GM18511 (cell line): ENCODE data around the gene MACROD2.

Experiments
- ATAC-seq: cut with Tn5 transposase; IDR thresholded peaks from one replicate; pipeline ENCODE4 v1.9.1; 2021; ENCODE audit warnings: mild to moderate bottlenecking, moderate library complexity; ENCODE audit not compliant: unreplicated experiment

The MACROD2 gene

DNA sequence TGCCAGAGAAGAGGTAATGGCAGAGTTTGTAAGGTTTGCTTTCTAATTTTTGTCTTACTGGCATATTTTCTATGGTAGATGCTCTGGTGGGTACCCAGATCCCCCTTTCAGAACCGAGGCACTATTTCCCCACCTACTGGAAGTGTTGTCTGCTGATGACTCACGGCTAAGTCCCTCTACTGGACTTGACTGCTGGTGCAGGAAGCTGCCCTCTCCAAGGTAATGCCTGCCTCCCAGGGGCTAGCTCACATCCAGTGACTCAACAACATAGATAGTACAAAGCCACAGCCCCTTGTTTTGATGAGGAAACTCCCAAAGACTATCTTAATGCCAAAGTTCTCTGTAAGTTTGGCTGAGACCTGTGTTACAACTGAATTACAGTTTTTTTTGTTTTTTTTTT is 627.5 kb downstream of the MACROD2 start:
- no peak for ATAC-seq

DNA sequence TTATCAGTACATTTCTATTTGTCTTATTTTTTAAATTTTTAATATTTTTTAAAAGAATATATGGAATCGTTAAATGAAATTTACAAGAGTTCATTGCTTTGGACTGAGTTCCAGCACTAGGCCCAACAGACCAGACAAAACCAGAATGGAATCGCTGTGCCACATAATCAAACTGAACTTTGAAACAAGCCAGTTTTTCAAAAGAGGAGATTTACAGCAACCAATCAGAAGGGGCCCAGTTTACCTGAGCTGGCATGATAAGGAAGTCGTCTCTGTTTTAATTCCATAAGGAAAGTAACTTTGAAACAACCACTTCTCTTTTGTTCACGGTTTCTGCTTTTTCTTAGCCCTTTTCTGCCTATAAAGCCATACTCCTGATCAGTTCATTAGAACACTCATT is 635.7 kb downstream of the MACROD2 start:
- ATAC-seq, result no peak

DNA sequence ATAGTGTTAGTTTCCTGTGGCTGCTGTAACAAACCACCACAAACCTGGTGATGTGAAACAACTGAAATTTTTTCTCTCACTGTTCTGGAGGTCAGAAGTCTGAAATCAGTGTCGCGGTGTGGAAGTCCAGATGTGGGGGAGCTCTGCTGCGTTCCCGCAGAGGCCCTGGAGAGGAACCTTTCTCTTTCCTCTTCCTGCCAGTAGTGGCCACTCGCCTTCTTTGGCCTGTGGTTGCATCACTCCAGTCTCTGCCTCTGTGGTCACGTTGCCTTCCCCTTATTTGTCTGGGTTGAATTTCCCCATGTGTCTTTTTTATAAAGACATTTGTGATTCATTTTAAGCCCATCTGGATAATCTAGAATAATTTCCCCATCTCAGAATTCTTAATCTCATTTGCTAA is 637.6 kb downstream of the MACROD2 start:
- no peak for ATAC-seq

DNA sequence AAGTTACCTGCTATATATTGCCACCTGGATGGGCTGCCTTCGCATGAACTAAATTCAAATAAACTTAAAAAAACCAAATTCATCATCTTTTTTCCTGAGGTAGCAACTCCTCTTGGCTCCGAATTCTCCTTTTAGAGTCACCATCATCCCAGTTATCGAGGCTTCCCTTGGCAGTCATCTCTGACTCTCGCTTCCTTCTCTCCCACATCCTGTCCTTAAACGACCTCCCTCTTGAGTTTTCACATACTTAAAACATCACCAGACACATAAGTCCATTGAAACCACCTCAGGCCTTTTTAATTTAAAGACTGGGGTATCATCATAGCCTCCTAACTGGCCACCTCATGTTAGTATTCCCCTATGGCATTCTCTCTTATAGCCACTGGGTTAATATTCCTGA is 638.2 kb downstream of the MACROD2 start:
- no peak for ATAC-seq

DNA sequence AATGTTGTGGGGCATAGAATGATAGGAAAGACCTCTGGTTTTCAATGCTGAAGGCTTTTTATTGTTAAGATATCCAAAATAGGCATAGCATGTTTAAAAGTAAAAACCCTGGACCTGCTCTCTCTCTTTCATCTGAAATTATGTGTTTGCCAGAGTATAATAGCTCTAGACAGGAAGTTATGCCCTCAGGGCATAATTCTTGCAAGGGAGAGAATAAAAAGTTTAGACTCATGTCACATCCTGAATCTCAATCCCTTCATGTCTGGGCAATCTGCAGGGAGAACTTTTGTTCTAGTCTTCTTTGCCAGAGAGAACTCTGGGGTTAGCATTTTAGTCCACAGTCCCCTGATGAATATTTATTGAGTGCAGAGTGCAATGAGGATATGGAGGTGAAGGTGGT is 639.3 kb downstream of the MACROD2 start:
- ATAC-seq, result no peak

DNA sequence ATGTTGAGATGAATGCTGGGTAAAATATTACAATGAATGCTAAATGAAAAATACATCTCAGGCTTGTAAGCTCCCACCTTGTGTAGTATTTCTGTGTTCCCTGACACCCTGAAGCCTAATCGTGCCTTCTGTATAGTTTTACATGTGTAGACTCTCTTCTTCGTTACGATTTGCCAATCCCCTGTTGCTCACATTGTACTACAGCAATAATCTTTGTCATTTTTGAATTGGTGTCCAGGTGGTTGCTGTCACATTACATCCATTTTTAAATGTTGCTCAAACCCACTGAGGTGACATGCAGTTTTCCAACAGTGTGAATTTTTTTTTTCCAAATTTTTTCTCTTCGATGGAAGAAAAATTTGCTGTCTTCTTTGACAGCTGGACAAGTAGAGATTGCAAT is 642.1 kb downstream of the MACROD2 start:
- no peak for ATAC-seq

DNA sequence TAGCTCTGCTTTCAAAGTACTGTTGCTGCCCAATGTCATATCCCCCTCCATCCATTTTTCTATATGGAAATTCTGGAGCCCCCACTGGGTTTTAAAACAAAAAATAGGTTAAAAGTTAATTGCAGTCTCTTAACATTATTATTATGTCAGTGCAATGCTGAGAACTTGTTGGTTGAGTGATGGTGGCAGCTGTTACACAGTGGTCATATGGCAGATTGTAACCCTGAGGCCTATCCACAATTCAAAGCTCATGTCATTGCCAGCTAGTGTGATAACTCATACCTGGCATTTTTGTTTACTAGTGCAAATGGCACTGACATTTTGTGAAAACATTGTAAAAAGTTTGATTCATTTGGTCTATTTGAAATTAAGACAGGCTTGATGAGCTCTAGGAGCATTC is 647.8 kb downstream of the MACROD2 start:
- no peak for ATAC-seq

DNA sequence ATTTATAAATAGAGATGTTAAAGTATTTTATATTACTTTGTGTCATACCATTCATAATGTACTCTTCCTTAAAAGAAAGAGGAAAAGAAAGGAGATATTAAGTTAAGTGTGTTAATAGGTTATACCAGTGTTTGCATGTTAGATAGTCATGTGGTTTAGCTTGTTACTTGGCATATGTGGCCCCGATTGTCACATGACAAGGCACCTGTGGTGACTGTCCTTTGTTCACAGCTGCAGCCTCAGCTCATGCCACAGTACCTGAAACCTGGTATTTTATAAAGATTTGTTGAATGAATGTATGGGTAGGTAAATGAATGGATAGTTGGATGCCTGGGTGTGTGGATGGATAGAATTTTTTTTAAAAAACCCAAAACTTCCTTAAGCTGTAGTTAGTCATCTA is 648.2 kb downstream of the MACROD2 start:
- no peak for ATAC-seq

DNA sequence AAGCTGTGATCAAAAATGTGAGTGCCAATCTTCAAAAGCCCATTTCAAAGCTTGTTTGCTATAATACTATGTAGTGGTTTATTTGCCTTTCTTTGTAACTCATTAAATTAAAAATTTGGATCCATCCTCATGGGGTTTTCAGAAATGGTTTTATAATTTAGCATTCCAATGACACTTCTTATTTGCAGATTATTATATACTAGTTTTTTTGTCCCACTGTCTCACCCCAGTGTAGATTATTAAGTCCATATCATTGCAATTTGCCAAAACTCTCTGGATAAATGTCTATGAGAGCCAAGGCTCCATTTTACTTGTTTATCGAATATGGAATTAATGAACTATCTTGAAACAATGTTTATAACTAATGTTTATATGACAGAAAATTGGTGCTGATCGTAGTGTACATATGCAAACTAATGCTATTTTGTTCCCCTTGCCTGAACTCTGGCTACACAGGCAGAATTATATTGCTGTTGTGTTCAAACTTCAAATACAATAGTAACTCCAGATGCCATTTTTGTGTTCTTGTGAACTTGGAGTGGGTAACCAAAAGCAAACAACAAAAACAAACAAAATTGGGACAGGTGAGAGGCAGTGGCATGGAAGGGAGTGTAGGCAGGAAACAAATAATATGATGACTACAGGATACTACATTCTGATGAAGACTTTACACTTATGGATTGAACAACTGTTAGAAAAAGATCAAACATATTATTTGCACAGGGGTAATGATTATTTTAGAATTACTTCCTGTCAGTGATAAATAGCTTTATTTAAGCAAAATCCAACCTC is 649.2 kb downstream of the MACROD2 start:
- ATAC-seq, result no peak

DNA sequence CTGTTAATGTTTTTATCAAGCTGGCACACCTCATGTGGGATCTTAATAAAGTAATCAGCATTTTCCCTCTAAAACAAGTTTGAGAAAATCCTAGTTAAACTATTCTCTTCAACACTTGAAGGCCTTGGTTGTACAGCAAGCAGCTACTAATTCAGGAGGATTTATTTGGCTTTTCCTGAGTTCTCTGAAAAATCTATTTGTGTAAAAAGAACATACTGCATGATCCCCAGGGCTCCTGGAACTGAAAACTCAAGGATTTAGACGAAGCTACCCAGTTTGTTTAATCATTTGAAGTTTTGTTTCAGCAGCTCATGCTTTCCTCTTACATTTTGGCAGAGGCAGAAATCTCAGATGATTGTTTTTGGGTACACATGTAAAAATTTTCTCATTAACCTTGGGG is 651.7 kb downstream of the MACROD2 start:
- no peak for ATAC-seq

DNA sequence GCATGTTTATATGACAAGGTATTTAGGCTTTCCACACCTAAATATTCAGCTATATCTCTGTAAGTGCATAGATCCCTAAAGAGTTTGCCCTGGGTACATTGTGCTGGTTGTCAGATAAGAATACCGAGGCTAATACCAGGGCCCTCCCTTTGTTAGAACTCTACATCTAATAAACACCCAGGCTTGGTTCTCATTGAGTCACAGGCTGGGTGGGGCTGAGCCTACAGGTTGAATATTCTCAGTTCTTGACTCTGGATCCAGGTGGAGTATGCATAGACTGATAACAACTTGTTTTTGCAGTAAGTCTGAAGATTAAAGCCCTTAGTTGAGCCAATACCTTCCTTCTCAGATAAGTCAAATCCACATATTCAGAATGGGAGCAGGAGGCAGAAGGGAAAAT is 654.3 kb downstream of the MACROD2 start:
- ATAC-seq, result no peak

DNA sequence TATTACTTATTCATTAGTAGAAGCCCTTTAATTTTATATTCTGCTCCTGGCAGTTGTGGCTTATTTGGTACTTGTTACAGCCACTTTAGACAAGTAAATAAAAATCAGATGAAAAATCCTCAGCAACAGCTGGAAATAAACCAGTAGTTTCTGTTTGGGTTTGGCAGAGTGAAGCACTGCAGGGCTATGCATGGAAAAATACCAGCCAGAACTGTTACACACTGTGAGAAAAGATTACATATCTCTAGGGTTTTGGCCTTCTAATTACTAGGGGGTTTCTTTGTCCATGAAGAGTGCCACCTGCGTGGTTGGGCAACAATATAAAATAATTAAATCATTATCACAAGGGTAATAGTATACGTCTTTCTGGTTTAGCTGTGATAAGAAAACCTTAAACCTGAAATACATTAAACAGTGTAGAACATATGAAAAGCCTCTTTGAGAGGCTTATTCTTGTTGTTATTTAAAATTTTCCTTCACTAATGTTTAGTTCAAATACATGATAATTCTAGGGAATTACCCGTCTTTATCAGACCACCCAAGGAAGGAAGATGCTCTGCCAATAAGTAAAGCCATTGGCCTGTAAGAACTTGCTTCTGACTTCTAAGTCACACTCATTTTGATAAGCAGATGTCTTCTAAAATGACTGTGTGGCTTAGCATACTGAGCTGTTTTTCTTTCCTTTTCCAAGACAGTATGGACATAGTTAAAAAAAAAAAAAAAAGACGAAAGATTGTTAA is 662.1 kb downstream of the MACROD2 start:
- no peak for ATAC-seq

DNA sequence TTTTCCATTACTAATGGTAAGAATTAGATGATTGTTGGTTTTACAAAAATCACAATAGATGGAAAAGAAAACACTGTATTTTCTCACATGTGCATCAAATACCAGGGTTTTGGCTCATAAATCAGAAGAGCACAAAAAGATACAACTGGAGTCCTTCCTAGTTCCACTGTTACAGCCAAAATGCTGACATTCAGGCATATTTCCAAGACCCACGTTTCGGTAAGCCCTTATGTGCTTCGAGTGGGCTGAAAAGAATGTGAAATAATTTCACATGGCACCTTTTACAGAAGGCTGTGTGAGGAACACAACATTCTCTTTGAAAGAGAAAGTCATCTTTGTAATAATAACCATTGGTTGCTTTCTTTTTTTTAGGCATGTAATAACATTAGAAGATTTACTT is 668.8 kb downstream of the MACROD2 start:
- no peak for ATAC-seq

DNA sequence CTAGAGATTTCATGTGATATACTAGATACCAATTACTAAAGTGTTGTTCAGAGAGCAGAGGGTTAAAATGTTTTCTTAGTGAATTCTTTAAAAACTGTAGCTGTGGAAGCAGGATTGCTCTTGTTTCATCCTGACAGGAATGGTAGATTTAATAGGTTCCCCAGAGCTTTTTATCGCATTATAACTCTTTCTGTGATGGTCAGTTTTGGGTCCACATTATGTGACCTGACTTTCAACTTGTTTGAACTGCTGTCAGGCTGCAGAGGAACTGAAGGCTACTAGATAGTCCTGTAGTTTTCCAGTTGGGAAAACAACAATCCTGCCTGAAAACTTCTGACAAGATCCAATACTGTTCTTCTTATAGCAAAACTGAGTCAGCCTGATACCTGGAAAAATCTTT is 671.4 kb downstream of the MACROD2 start:
- no peak for ATAC-seq

DNA sequence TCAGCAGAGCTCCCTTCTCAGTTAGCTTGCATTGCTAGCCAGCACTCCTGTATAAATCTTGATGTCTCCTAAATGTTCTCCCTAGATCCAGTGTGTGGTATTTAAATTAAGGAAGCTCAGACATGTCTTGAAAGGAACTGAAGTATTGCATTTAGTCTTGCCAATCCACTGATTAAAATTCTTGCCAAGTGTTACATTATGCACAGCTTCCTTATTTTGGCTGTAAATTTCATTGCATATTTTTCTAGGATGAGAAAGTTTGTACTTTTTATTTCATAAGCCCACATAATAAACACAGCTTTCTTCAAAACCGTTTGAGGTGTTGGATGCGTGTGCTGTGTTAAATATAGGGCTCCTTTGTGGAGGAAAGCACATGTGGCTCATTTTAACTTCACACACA is 671.9 kb downstream of the MACROD2 start:
- no peak for ATAC-seq

DNA sequence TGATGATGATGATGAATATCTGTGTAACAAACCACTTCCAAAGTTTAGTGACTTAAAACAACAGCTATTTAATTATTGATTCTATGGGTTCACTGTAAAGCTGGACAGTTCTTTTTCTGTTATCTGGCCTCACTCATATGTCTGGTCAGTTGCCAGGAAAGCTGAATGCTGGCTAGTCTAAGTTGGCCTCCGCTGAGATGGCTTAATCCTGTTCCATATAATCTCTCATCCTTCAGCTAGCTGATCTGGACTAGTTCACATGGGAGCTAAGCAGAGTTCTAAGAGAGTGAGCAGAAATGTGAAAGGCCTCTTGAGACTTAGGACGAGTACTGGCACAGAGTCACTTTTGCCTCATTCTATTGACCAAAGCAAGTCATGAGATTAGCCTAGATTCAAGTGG is 676.8 kb downstream of the MACROD2 start:
- no peak for ATAC-seq

DNA sequence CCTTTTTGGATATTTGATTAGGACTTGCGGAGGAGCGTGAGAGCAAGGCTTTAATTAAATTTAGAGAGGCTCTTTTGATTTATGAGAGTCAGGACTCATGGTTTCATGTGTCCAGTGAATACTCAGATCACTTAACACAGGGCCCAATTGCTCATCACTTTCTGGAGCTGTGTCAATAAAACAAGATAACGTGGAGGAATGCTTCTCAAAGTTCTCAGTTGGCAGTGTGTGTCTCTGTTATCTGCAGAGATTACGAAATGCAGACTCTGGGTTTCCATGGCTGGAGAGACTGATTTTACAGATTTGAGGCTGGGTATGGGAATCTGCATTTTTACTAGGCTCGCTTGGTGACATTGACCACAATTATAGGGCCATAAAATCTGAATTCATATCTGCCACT is 677.8 kb downstream of the MACROD2 start:
- no peak for ATAC-seq

DNA sequence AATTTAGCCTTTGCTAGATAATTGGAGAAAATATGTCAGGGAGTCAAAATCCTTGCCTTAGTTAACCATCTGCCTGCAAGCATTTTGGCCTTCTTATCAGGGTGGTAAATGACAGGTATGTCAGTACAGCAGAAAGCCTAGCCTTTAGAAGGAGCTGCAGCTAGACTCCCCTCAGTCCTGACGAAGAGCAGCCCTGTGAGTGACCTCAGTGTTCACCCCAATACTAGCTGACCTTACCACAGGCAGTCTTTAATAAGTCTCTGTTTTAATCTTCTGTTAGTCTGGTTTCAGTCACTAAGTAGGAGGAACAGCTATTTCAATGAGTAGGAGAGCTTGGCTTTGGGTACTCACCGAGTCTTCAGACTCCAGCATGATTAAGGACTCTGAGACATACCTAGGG is 682.1 kb downstream of the MACROD2 start:
- no peak for ATAC-seq

DNA sequence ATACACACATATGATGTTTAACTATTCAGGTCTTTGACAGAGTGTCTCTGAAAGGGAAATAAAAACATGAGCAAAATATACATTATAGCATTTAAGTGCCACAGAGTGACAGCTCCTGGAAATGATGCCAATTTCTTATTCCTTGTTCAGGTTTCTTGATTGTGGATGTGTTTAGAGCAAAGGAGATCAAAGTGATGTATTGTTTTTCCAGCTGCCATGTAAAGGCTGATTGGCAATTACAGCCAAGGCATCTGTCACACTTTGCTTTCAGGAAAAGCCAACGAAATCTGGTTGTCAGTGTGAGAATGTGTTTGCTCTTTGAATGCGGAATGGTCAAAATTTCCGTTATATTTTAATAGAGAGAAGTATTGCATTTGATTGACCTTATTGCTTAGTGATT is 689.9 kb downstream of the MACROD2 start:
- ATAC-seq, result no peak

DNA sequence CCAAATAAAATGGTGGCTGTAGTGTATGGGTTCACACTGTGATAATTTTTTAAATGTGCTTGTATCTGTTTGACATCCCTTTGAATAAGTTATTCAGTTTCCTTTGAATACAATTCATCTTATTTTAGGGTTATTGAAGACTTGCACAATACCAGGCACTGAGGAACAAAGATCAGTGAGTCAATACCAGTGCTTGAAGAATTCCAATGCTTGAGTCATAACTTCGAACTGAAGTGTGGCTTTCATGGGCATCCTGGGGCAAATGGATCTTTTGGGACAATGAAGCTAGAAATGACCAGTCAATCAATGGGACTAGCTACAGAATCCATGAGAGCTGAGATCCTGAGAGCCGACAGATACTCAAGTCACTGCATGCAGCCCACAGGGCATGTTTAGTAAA is 692.0 kb downstream of the MACROD2 start:
- no peak for ATAC-seq

DNA sequence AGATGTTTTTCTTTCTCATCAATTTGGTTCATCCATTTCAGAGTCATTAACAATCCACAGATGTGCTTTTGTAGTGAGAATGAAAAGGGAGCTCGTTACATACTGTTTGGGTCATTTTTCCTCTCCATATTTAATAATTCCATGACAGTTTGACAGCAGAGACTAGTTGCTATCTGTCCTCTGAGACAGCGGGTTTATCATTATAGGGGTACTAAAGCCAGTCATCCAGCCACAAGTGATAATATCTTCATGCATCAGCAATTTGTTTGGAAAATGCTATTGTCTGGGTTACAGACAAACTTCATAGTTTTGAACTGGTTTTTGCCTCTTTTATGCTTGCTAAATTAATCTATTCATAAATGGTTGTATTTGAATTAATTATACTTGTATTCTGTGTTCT is 692.7 kb downstream of the MACROD2 start:
- no peak for ATAC-seq

DNA sequence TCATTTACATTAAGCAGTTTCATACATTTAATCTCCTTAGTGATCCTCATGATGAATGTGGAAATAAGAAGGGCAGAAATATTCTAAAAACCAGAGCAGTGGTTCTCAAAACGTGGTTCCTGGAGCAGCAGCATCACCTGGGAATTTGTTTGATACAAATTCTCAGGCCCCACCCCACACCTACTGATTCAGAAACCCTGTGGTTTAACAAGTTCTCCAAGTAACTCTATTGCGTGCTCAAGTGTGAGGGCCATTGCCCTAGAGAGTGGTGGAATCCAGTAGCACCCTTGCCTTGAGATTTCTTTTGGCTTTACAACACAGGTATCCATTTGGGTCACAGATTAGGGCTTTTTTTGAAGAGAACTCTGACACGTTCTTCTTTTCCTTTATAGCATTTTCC is 696.7 kb downstream of the MACROD2 start:
- peak; percentile 93 for ATAC-seq

DNA sequence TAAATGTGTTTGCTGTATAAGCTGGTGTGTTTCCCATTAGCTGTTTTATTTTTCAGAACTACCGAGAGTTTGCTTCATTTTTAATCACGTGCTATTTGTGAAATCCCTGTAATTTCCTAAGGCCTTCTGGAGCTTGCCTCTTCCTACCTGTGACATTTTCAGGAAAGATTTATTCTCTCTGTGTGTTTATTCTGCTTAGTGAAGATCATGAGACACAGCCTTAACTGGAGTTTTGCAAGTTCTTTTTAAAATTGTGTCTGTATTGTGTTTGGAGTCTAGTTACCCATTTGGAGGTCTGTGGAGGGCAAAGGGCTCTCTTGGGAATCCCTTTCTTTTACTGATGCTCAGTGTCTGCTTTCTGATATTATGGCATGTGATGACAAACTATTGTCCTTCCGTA is 701.2 kb downstream of the MACROD2 start:
- no peak for ATAC-seq
